DND-41 (cell line): ENCODE results near the gene GRK2.

Experiments used
- EZH2 ChIP-seq: IDR thresholded peaks from 3 replicates; pipeline ENCODE4 v1.6.1; 2012; ENCODE audit warnings: borderline replicate concordance, low read depth, mild to moderate bottlenecking, moderate library complexity, low read length, inconsistent platforms; ENCODE audit not compliant: severe bottlenecking
- TF ChIP-seq, protein P1 (sequence below): IDR thresholded peaks from 2 replicates; pipeline ENCODE4 v1.5.1; 2012; ENCODE audit warnings: borderline replicate concordance, low read length, moderate library complexity, mild to moderate bottlenecking; ENCODE audit not compliant: poor library complexity, severe bottlenecking; ENCODE audit errors: extremely low read depth

DNA sequence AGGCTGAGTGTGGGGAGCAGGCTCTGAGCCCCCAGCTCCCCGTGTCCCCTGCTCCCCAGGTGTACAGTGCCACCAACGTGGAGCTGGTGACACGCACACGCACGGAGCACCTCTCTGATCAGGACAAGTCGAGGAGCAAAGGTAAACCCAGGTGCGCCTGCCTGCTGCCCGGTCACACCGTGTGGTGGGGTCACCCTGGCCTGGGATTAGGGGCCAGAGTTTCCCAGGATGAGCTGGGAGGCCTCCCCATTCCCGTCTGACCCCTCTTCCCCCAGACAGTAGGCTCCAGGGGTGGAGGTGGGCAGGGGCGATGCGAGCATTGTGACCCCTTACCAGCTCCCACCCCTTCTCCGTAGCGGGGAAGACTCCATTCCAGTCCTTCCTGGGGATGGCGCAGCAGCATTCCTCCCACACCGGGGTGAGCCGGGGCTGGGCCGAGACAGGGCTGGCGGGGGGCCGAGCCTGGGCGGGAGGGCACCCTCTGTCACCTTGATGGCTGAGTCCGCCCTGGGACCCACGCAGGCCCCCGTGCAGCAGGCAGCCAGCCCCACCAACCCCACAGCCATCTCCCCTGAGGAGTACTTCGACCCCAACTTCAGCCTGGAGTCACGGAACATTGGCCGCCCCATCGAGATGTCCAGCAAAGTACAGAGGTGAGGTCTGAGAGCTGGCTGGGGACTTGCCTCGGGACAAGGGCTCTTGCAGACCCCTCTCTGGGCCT is 33.4 kb downstream of the GRK2 start:
- TF ChIP-seq EZH2: no peak
- TF ChIP-seq, protein P1, sequence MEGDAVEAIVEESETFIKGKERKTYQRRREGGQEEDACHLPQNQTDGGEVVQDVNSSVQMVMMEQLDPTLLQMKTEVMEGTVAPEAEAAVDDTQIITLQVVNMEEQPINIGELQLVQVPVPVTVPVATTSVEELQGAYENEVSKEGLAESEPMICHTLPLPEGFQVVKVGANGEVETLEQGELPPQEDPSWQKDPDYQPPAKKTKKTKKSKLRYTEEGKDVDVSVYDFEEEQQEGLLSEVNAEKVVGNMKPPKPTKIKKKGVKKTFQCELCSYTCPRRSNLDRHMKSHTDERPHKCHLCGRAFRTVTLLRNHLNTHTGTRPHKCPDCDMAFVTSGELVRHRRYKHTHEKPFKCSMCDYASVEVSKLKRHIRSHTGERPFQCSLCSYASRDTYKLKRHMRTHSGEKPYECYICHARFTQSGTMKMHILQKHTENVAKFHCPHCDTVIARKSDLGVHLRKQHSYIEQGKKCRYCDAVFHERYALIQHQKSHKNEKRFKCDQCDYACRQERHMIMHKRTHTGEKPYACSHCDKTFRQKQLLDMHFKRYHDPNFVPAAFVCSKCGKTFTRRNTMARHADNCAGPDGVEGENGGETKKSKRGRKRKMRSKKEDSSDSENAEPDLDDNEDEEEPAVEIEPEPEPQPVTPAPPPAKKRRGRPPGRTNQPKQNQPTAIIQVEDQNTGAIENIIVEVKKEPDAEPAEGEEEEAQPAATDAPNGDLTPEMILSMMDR: no peak
